ENCODE results near the gene PCSK5. TPM values are rescaled to one million over a fixed set of nuclear protein-coding genes. Genes with fewer than 3 reads are reported as not detected.
"Not testable (repeated sequence)": the region's sequence is repeated elsewhere in the genome, so short reads cannot be mapped to it uniquely, and the experiment has no call there.

PCSK5 gene
- total RNA-seq, 1 experiment from 2014 or later = 0.17 TPM

- Histone ChIP-seq H3K9me3 (ENCODE audit: low read depth, low read length, poor library complexity, severe bottlenecking) (no peaks in the 10 kb centered on the region), H3K27ac (ENCODE audit: low read depth, low read length, poor library complexity, severe bottlenecking) (no peak overlapping the region), H3K4me3 (ENCODE audit: low read depth, low read length, poor library complexity, severe bottlenecking) (no peak overlapping the region), H3K36me3 (ENCODE audit: insufficient read depth, low read length, poor library complexity, severe bottlenecking) (no peaks in the 10 kb centered on the region), H3K4me1 (ENCODE audit: insufficient read depth, low read length, poor library complexity, severe bottlenecking) (no peaks in the 10 kb centered on the region), H3K27me3 (replicated peaks; ENCODE audit: insufficient read depth, low read depth, low read length, poor library complexity) (peaks cover 15% of the 10 kb centered on the region)
- ChIA-PET CTCF (no interaction called here), POLR2A (ENCODE audit: low non-redundant PET) (no interaction called here)
- BruUV-seq (replicated peaks) = no TSS peak
- TF ChIP-seq EZH2 (IDR thresholded peaks at IDR 0.05; ENCODE audit: borderline replicate concordance, low read depth, low read length, poor library complexity, severe bottlenecking) = no peak
- TF ChIP-seq, protein P1, sequence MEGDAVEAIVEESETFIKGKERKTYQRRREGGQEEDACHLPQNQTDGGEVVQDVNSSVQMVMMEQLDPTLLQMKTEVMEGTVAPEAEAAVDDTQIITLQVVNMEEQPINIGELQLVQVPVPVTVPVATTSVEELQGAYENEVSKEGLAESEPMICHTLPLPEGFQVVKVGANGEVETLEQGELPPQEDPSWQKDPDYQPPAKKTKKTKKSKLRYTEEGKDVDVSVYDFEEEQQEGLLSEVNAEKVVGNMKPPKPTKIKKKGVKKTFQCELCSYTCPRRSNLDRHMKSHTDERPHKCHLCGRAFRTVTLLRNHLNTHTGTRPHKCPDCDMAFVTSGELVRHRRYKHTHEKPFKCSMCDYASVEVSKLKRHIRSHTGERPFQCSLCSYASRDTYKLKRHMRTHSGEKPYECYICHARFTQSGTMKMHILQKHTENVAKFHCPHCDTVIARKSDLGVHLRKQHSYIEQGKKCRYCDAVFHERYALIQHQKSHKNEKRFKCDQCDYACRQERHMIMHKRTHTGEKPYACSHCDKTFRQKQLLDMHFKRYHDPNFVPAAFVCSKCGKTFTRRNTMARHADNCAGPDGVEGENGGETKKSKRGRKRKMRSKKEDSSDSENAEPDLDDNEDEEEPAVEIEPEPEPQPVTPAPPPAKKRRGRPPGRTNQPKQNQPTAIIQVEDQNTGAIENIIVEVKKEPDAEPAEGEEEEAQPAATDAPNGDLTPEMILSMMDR (conservative IDR thresholded peaks at IDR 0.05; ENCODE audit: low read depth, low read length) = no peak
- intact Hi-C loops (cut with micrococcal nuclease; ENCODE audit: unreplicated experiment) = no loop called here
- DNase-seq (ENCODE audit: low spot score) = no peak
Observed at GRCh38 chr9:76358628-76359280, 468.3 kb downstream of the PCSK5 start.

DNA sequence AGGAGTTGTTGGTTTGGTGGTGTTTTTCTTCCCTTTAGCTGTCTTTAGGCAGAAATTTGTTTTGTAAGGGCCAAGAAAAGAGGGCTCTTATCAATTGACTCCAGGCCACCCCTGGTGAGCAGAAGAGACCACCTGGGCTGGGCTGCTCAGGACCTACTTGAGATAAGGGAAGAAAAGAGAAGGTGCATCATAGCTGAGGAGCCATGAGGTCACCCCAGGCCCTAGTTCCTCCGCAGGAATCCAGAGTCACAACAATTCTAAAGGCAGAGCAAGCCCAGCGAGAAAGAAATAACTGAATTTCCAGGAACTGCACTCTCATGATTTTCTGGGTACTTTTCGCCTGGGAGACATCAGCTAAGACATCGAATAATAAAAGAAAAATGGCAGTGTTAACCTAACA lies 468.9 kb downstream of the PCSK5 start:
- TF ChIP-seq, protein P1 (conservative IDR thresholded peaks at IDR 0.05; ENCODE audit: low read depth, low read length) = no peak
- no peak for TF ChIP-seq EZH2 (IDR thresholded peaks at IDR 0.05; ENCODE audit: borderline replicate concordance, low read depth, low read length, poor library complexity, severe bottlenecking)
- ChIA-PET CTCF (no interaction called here), POLR2A (ENCODE audit: low non-redundant PET) (interaction anchor here (0.6 kb wide), 1 partner anchor 313 kb away, joined by 5 read pairs; no protein-coding TSS in a partner anchor)
- H3K36me3 ChIP-seq (ENCODE audit: insufficient read depth, low read length, poor library complexity, severe bottlenecking) = no peaks in the 10 kb centered on the region
- no peak for DNase-seq (ENCODE audit: low spot score)
- no peaks in the 10 kb centered on the region for H3K9me3 ChIP-seq (ENCODE audit: low read depth, low read length, poor library complexity, severe bottlenecking)
- BruUV-seq (replicated peaks) = no TSS peak
- intact Hi-C loops (cut with micrococcal nuclease; ENCODE audit: unreplicated experiment) = no loop called here
- H3K27me3 ChIP-seq (replicated peaks; ENCODE audit: insufficient read depth, low read depth, low read length, poor library complexity) = peaks cover 15% of the 10 kb centered on the region
- no peaks in the 10 kb centered on the region for H3K4me1 ChIP-seq (ENCODE audit: insufficient read depth, low read length, poor library complexity, severe bottlenecking)
- H3K4me3 ChIP-seq (ENCODE audit: low read depth, low read length, poor library complexity, severe bottlenecking) = no peak overlapping the region
- H3K27ac ChIP-seq (ENCODE audit: low read depth, low read length, poor library complexity, severe bottlenecking) = no peak overlapping the region

GRCh38 chr9:76359766-76360165 lies 469.3 kb downstream of the PCSK5 start:
- Histone ChIP-seq H3K4me3 (ENCODE audit: low read depth, low read length, poor library complexity, severe bottlenecking) (no peak overlapping the region), H3K36me3 (ENCODE audit: insufficient read depth, low read length, poor library complexity, severe bottlenecking) (no peaks in the 10 kb centered on the region), H3K4me1 (ENCODE audit: insufficient read depth, low read length, poor library complexity, severe bottlenecking) (no peaks in the 10 kb centered on the region), H3K27ac (ENCODE audit: low read depth, low read length, poor library complexity, severe bottlenecking) (no peak overlapping the region), H3K9me3 (ENCODE audit: low read depth, low read length, poor library complexity, severe bottlenecking) (no peaks in the 10 kb centered on the region), H3K27me3 (replicated peaks; ENCODE audit: insufficient read depth, low read depth, low read length, poor library complexity) (peaks cover 15% of the 10 kb centered on the region)
- DNase-seq (ENCODE audit: low spot score) = no peak
- intact Hi-C loops (cut with micrococcal nuclease; ENCODE audit: unreplicated experiment) = loop anchor here (10.0 kb wide), 1 partner anchor 55 kb away; no protein-coding TSS in a partner anchor
- ChIA-PET POLR2A (ENCODE audit: low non-redundant PET) (interaction anchor here (0.6 kb wide), 1 partner anchor 313 kb away, joined by 5 read pairs; no protein-coding TSS in a partner anchor), CTCF (no interaction called here)
- TF ChIP-seq EZH2 (IDR thresholded peaks at IDR 0.05; ENCODE audit: borderline replicate concordance, low read depth, low read length, poor library complexity, severe bottlenecking) = no peak
- TF ChIP-seq, protein P1 (conservative IDR thresholded peaks at IDR 0.05; ENCODE audit: low read depth, low read length) = no peak
- BruUV-seq (replicated peaks) = no TSS peak

- intact Hi-C loops (cut with micrococcal nuclease; ENCODE audit: unreplicated experiment) = loop anchor here (10.0 kb wide), 1 partner anchor 58 kb away; no protein-coding TSS in a partner anchor
- H3K27me3 ChIP-seq (replicated peaks; ENCODE audit: insufficient read depth, low read depth, low read length, poor library complexity) = peaks cover 15% of the 10 kb centered on the region
- H3K4me3 ChIP-seq (ENCODE audit: low read depth, low read length, poor library complexity, severe bottlenecking); POLR2A ChIA-PET (ENCODE audit: low non-redundant PET); BruUV-seq (replicated peaks); H3K9me3 ChIP-seq (ENCODE audit: low read depth, low read length, poor library complexity, severe bottlenecking); H3K4me1 ChIP-seq (ENCODE audit: insufficient read depth, low read length, poor library complexity, severe bottlenecking); DNase-seq (ENCODE audit: low spot score); H3K36me3 ChIP-seq (ENCODE audit: insufficient read depth, low read length, poor library complexity, severe bottlenecking); H3K27ac ChIP-seq (ENCODE audit: low read depth, low read length, poor library complexity, severe bottlenecking); CTCF ChIA-PET: not testable (repeated sequence)
Observed at GRCh38 chr9:76362332-76363031, 472.0 kb downstream of the PCSK5 start.

Data from A673 (cell line).